DMS 273 (cell line): ENCODE measurements around the gene NFIB.

Experiments
- DNase-seq: peaks from one replicate; lab custom pipeline; 2025; ENCODE audit not compliant: unreplicated experiment; lab: John Stamatoyannopoulos, UW

Gene NFIB

DNA sequence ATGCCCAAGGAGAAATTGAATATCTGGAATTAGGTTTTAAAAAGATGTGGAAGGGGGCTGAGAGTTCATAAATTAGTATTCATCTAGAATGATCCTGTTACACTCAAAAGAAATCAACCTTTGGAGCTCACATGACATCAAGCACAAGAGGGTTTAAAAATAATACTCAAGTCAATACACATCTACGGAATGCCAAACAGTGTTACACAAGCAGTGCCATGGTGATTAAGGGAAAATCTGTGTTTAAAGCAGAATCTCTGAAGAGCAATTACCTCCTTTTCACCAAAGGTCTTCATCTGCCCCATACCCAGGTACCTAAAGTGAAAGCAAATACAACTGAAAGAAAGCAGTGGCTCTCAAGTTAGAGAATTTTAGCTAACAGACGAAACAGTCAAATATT, 261.6 kb downstream of the NFIB start:
- DNase-seq, result no peak

DNA sequence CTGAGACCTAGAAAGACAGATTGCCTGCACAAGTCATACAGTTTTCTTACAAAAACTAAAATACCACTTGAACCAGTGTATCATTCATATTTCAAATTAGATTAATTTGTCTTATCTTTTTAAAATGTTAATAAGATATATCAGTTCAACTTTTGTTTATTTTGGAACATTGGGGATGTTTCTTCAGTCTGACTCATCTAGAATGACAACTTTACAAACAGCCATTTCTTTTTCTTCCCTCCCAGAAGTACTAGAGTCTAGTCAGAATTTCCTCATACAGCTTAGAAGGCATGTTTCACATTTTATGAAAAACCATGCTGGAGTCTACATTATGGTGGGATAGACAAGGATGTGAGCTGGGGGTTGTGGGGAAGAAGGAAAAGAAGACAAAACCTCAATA, 262.5 kb downstream of the NFIB start:
- no peak for DNase-seq

- no peak for DNase-seq
Measured at GRCh38 chr9:14043483-14043882, 270.5 kb downstream of the NFIB start.

DNA sequence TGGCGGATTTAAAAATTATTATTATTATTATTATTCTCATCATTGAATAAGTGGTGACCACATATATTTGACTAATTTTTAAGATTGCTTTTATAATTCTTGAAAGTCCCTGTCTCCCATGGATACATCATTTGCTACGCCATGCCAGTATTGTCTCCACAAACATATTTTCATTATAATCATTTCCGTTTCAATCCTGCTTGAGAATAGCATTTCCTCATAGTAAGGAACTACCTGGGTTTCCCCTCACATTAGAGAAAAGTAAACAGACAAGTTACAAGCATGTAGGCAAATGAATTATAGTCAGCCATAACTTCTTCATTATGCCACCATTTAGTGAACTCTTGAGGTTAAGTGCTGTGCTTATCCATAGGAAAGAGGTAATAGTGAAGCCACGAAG, 276.6 kb downstream of the NFIB start:
- DNase-seq, result no peak

DNA sequence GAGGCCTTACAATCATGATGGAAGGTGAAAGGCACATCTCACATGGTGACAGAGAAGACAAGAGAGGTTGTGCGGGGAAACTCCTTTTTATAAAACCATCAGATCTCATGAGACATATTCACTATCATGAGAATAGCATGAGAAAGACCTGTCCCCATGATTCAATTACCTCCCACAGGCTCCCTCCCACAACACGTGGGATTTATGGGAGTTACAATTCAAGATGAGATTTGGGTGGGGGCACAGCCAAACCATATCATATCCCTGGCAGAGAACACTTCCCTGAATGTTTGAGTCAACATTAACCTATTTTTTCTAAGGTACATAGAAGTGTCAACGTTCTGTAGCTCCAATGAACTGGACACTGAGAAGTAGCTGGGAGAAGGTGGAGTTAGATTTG, 280.9 kb downstream of the NFIB start:
- no peak for DNase-seq
